Breast epithelium (tissue), 4 donors: ENCODE data around the gene GRIK4. TPM values are rescaled to one million over a fixed set of nuclear protein-coding genes. Genes with fewer than 3 reads are reported as not detected.

Source experiments
- DNase-seq, 2 donors: peaks; one replicate each; pipeline ENCODE4 v3.0.0-alpha.2; 2019; ENCODE audit warnings: low spot score in 2 of 2
- H3K27ac ChIP-seq, 2 donors: fragments of 200-600 bp; sonication (generic) in 1 of 2; one replicate each; pipeline ENCODE4 v1.5.1; 2016 to 2019; ENCODE audit warnings: mild to moderate bottlenecking in 1 of 2
- H3K27me3 ChIP-seq, 2 donors: fragments of 200-600 bp; sonication (generic) in 1 of 2; one replicate each; pipeline versions ENCODE4 v1.5.1 to v1.6.0; 2017 to 2019; ENCODE audit warnings: control low read depth in 1 of 2, mild to moderate bottlenecking in 1 of 2
- H3K36me3 ChIP-seq: fragments of 200-600 bp; one replicate; pipeline ENCODE4 v1.5.1; 2019
- H3K4me1 ChIP-seq, 2 donors: fragments of 200-600 bp; sonication (generic); one replicate each; pipeline ENCODE4 v1.5.1; 2016 to 2019; ENCODE audit warnings: control low read depth in 1 of 2
- H3K4me3 ChIP-seq, 3 donors: fragments of 200-600 bp; sonication (generic); 1 replicate in 2 of 3; 2 replicates in 1 of 3; pipeline ENCODE4 v1.5.1; 2016 to 2019; ENCODE audit warnings: mild to moderate bottlenecking in 3 of 3, moderate library complexity in 2 of 3
- H3K9me3 ChIP-seq, 2 donors: fragments of 200-600 bp; sonication (generic) in 1 of 2; one replicate each; pipeline ENCODE4 v1.5.1; 2016 to 2019; ENCODE audit warnings: control low read depth in 1 of 2
- POLR2A ChIP-seq: fragments of 450-650 bp; IDR thresholded peaks from one replicate; pipeline ENCODE4 v1.6.1; 2016; ENCODE audit warnings: antibody characterized with exemption, mild to moderate bottlenecking, moderate library complexity
- POLR2AphosphoS5 ChIP-seq, 3 donors: sonication (generic); formaldehyde crosslinking; IDR thresholded peaks; one replicate each; pipeline ENCODE4 v1.6.1; 2017; ENCODE audit warnings: antibody characterized with exemption in 3 of 3
- intact Hi-C: fragments of 100-400 bp; cut with DNase I; formaldehyde crosslinking; loops from one replicate; pipeline ENCODE4 v1.15.1; 2023; ENCODE audit warnings: low total_unique reads
- total RNA-seq, 3 donors: library from RNA; depleted of rRNA; stranded (reverse); fragments of >200 nt; gene quantifications; one replicate each; pipeline ENCODE4 v1.1.0, GENCODE V29; 2016
- TF ChIP-seq, protein P1 (sequence below), 3 donors: fragments of 450-650 bp; IDR thresholded peaks; one replicate each; pipeline ENCODE4 v1.5.1; 2016 to 2017; ENCODE audit warnings: antibody characterized with exemption in 3 of 3, mild to moderate bottlenecking in 3 of 3, moderate library complexity in 3 of 3

The GRIK4 gene
- total RNA-seq, 3 donors from 2014 or later: 0.29 to 0.66 TPM; not detected in 1

DNA sequence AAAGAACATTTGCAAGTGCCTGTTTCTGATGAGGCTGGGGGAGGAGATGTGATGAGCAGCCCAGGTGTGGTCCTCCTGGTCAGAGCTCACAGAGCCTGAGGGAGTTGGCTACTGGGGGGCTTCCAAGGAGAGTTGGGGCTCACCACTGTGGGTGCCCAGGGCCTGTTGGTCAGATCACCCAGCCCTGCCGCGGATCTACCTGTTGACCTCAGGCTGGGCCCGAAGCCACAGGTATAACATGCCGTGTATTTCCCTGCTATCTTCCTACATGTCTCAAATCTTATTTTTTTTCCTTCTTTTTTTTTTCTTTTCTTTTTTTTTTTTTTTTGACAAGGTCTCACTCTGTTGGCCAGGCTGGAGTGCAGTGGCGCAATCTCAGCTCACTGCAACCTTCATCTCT, 312.7 kb downstream of the GRIK4 start:
- Histone ChIP-seq H3K4me3 (no peak overlapping the region), H3K36me3 (no peaks in the 10 kb centered on the region), H3K9me3 (no peaks in the 10 kb centered on the region), H3K27me3 (peaks cover 0 to 5% of the 10 kb centered on the region in 2 donors), H3K4me1 (no peaks in the 10 kb centered on the region), H3K27ac (no peak overlapping the region)
- no peak for TF ChIP-seq POLR2AphosphoS5 (IDR thresholded peaks at IDR 0.05)
- TF ChIP-seq, protein P1, sequence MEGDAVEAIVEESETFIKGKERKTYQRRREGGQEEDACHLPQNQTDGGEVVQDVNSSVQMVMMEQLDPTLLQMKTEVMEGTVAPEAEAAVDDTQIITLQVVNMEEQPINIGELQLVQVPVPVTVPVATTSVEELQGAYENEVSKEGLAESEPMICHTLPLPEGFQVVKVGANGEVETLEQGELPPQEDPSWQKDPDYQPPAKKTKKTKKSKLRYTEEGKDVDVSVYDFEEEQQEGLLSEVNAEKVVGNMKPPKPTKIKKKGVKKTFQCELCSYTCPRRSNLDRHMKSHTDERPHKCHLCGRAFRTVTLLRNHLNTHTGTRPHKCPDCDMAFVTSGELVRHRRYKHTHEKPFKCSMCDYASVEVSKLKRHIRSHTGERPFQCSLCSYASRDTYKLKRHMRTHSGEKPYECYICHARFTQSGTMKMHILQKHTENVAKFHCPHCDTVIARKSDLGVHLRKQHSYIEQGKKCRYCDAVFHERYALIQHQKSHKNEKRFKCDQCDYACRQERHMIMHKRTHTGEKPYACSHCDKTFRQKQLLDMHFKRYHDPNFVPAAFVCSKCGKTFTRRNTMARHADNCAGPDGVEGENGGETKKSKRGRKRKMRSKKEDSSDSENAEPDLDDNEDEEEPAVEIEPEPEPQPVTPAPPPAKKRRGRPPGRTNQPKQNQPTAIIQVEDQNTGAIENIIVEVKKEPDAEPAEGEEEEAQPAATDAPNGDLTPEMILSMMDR (IDR thresholded peaks at IDR 0.05): no peak
- TF ChIP-seq POLR2A: no peak
- DNase-seq: no peak
- intact Hi-C loops: no loop called here

DNA sequence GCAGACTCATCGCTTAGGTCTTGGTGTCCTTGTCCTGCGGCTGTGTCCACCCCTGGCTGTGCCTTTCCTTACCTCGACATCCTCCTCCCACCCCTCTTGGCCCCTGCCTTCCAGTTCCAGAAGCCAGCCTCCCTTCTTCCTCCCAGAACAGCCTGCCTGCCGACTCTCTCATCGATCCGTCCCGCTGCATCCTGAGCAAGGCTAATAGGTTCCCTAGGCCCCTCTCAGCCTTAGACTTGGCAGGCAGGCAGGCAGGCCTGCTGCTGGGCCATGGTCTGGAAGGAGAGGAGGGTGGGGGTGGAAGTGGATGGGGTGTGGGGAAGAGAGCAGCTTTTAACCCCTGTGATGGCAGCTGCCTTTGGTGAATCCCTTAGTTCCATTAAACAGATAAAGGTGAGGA, 315.6 kb downstream of the GRIK4 start:
- TF ChIP-seq, protein P1 (IDR thresholded peaks at IDR 0.05): no peak
- TF ChIP-seq POLR2A (no peak), POLR2AphosphoS5 (IDR thresholded peaks at IDR 0.05) (no peak)
- H3K27me3 ChIP-seq: no peaks in the 10 kb centered on the region
- H3K36me3 ChIP-seq: no peaks in the 10 kb centered on the region
- no peak overlapping the region for H3K27ac ChIP-seq
- no peak overlapping the region for H3K4me3 ChIP-seq
- DNase-seq: no peak
- intact Hi-C loops: no loop called here
- no peaks in the 10 kb centered on the region for H3K4me1 ChIP-seq
- no peaks in the 10 kb centered on the region for H3K9me3 ChIP-seq

DNA sequence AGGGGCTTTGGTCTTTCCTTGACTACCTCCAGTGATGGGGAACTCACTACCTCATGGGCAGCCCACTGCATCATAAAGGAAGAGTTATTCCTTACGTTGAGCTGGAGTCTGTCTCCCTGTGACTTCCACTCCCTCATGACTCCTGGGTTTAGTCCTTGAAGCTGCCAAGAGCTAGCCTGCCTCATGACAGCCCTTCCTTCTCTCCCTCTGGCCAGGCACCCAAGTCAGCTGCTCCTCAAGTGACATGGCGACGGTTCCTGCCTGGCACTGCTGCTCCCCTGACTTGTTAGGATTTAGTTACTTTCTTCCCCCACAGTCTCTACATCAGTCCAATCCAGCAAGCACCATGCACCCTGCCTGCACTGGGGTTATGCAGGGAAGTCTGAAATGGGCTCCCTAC, 316.3 kb downstream of the GRIK4 start:
- intact Hi-C loops: no loop called here
- no peak overlapping the region for H3K27ac ChIP-seq
- H3K36me3 ChIP-seq: no peaks in the 10 kb centered on the region
- no peaks in the 10 kb centered on the region for H3K9me3 ChIP-seq
- H3K4me3 ChIP-seq: no peak overlapping the region
- no peaks in the 10 kb centered on the region for H3K4me1 ChIP-seq
- no peak for DNase-seq
- TF ChIP-seq, protein P1 (IDR thresholded peaks at IDR 0.05): no peak
- no peak for TF ChIP-seq POLR2A
- TF ChIP-seq POLR2AphosphoS5 (IDR thresholded peaks at IDR 0.05): no peak
- no peaks in the 10 kb centered on the region for H3K27me3 ChIP-seq

- DNase-seq: no peak
- TF ChIP-seq POLR2A (no peak), POLR2AphosphoS5 (IDR thresholded peaks at IDR 0.05) (no peak)
- TF ChIP-seq, protein P1 (IDR thresholded peaks at IDR 0.05): no peak
- Histone ChIP-seq H3K4me1 (no peaks in the 10 kb centered on the region), H3K4me3 (no peak overlapping the region), H3K27ac (no peak overlapping the region), H3K36me3 (no peaks in the 10 kb centered on the region), H3K9me3 (no peaks in the 10 kb centered on the region), H3K27me3 (no peaks in the 10 kb centered on the region)
- intact Hi-C loops: no loop called here
Observed at GRCh38 chr11:120828847-120829246, 317.3 kb downstream of the GRIK4 start.

- H3K4me3 ChIP-seq: no peak overlapping the region
- intact Hi-C loops: no loop called here
- TF ChIP-seq, protein P1 (IDR thresholded peaks at IDR 0.05): no peak
- TF ChIP-seq POLR2AphosphoS5 (IDR thresholded peaks at IDR 0.05): no peak
- no peak for TF ChIP-seq POLR2A
Observed at GRCh38 chr11:120830085-120830620, 318.6 kb downstream of the GRIK4 start.

More at GRCh38 chr11:120830085-120830620, 318.6 kb downstream of the GRIK4 start:
- H3K27me3 ChIP-seq: no peaks in the 10 kb centered on the region
- H3K4me1 ChIP-seq: no peaks in the 10 kb centered on the region
- no peaks in the 10 kb centered on the region for H3K9me3 ChIP-seq
- no peaks in the 10 kb centered on the region for H3K36me3 ChIP-seq
- H3K27ac ChIP-seq: no peak overlapping the region
- no peak for DNase-seq
